Panc1 (cell line): ENCODE results near the gene HYPK.
"Not testable (repeated sequence)": the region's sequence is repeated elsewhere in the genome, so short reads cannot be mapped to it uniquely, and the experiment has no call there.

Source experiments
- POLR2AphosphoS5 ChIP-seq: IDR thresholded peaks from 2 replicates; pipeline ENCODE4 v1.6.1; 2012; ENCODE audit warnings: mild to moderate bottlenecking, low read depth, low read length, moderate library complexity
- SIN3A ChIP-seq: IDR thresholded peaks from 2 replicates; pipeline ENCODE4 v1.6.1; 2012; ENCODE audit warnings: low read depth, mild to moderate bottlenecking, low read length, moderate library complexity, borderline replicate concordance; ENCODE audit not compliant: insufficient read depth
- TCF7L2 ChIP-seq: IDR thresholded peaks from 2 replicates; pipeline ENCODE4 v1.6.1; 2011; ENCODE audit warnings: mild to moderate bottlenecking, low read depth, low read length, inconsistent platforms
- TF ChIP-seq, protein P1 (sequence below): fragments of 450-650 bp; IDR thresholded peaks from 2 replicates; pipeline ENCODE4 v1.5.1; 2017; ENCODE audit warnings: mild to moderate bottlenecking

DNA sequence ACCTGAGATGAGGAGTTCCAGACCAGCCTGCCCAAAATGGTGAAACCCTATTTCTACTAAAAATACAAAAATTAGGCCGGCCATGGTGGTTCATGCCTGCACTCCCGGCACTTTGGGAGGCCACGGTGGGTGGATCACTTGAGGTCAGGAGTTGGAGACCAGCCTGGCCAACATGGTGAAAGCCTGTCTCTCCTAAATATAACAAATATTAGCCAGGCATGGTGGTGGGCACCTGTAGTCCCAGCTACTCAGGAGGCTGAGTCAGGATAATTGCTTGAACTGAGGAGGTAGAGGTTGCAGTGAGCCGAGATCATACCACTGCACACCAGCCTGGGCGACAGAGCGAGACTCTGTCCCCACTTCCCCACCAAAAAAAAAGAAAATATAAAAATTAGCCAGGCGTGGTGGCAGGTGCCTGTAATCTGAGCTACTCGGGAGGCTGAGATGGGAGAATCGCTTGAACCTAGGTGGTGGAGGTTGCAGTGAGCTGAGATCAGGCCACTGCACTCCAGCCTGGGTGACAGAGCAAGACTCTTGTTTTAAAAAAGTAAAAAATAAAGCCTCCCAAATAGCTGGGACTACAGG, 30.4 kb downstream of the HYPK start:
- TF ChIP-seq, protein P1, sequence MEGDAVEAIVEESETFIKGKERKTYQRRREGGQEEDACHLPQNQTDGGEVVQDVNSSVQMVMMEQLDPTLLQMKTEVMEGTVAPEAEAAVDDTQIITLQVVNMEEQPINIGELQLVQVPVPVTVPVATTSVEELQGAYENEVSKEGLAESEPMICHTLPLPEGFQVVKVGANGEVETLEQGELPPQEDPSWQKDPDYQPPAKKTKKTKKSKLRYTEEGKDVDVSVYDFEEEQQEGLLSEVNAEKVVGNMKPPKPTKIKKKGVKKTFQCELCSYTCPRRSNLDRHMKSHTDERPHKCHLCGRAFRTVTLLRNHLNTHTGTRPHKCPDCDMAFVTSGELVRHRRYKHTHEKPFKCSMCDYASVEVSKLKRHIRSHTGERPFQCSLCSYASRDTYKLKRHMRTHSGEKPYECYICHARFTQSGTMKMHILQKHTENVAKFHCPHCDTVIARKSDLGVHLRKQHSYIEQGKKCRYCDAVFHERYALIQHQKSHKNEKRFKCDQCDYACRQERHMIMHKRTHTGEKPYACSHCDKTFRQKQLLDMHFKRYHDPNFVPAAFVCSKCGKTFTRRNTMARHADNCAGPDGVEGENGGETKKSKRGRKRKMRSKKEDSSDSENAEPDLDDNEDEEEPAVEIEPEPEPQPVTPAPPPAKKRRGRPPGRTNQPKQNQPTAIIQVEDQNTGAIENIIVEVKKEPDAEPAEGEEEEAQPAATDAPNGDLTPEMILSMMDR, result not testable (repeated sequence)
- TF ChIP-seq SIN3A, TCF7L2, POLR2AphosphoS5: not testable (repeated sequence)
